IMR-90 (cell line): ENCODE measurements around the gene ZNF277.

ENCODE experiments used
- MXI1 ChIP-seq: IDR thresholded peaks from 2 replicates; pipeline ENCODE4 v1.6.1; 2012; ENCODE audit warnings: low read depth, mild to moderate bottlenecking, low read length, moderate library complexity, borderline replicate concordance
- NFE2L2 ChIP-seq: fragments of 150-350 bp; IDR thresholded peaks from 2 replicates; pipeline ENCODE4 v1.6.1; 2016; ENCODE audit warnings: low read depth, mild to moderate bottlenecking, low read length
- POLR2A ChIP-seq: IDR thresholded peaks from 2 replicates; pipeline ENCODE4 v1.6.1; 2012; ENCODE audit warnings: mild to moderate bottlenecking, low read depth, low read length
- RCOR1 ChIP-seq: IDR thresholded peaks from 2 replicates; pipeline ENCODE4 v1.6.1; 2012; ENCODE audit warnings: mild to moderate bottlenecking, low read length, improper control_type of control experiment; ENCODE audit not compliant: insufficient replicate concordance
- TF ChIP-seq, protein P1 (sequence below): conservative IDR thresholded peaks from 2 replicates; pipeline ENCODE4 v1.5.1; 2012; ENCODE audit warnings: mild to moderate bottlenecking, low read depth, low read length, improper control_type of control experiment

DNA sequence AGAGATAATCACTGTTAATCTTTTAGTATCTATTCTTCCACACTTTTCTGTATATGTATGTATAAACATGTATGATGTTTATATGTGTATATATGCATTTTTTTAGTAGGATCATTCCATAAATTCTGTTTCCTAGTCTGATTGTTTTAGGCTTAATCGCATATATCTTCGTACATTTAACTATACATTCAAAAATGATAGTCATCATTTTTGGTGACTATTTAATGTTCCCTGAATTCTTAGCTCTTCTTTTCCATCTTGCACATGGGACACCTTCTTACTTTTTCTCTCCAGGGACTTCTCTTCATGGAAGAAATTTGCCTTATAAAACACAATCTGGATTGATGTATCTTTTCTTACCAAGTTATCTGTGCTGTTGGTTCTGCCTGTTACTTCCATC is 42.1 kb downstream of the ZNF277 start:
- TF ChIP-seq POLR2A = no peak
- TF ChIP-seq, protein P1, sequence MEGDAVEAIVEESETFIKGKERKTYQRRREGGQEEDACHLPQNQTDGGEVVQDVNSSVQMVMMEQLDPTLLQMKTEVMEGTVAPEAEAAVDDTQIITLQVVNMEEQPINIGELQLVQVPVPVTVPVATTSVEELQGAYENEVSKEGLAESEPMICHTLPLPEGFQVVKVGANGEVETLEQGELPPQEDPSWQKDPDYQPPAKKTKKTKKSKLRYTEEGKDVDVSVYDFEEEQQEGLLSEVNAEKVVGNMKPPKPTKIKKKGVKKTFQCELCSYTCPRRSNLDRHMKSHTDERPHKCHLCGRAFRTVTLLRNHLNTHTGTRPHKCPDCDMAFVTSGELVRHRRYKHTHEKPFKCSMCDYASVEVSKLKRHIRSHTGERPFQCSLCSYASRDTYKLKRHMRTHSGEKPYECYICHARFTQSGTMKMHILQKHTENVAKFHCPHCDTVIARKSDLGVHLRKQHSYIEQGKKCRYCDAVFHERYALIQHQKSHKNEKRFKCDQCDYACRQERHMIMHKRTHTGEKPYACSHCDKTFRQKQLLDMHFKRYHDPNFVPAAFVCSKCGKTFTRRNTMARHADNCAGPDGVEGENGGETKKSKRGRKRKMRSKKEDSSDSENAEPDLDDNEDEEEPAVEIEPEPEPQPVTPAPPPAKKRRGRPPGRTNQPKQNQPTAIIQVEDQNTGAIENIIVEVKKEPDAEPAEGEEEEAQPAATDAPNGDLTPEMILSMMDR = no peak
- TF ChIP-seq RCOR1 = no peak
- no peak for TF ChIP-seq MXI1
- no peak for TF ChIP-seq NFE2L2
